Activated T-helper 2 cell treated with anti-CD3 and anti-CD28 coated beads, Interferon-gamma antibody, Interleukin-2, Interleukin-4, amounts not matched to agents 10 μg/mL and 5 μg/mL and 100 μg/mL, durations not matched to agents 14 hours and 24 hours and 36 hours (primary cell): ENCODE results near the gene NUDT1. TPM values are rescaled to one million over a fixed set of nuclear protein-coding genes. Genes with fewer than 3 reads are reported as not detected.

Source experiments
- DNase-seq: peaks from one replicate; pipeline ENCODE4 v3.0.0; 2021; ENCODE audit warnings: low spot score
- H3K27ac Mint-ChIP-seq: one replicate; pipeline ENCODE4 v1.8.0; 2021; ENCODE audit warnings: mixed read lengths
- H3K27me3 Mint-ChIP-seq: one replicate; pipeline ENCODE4 v1.8.0; 2021; ENCODE audit warnings: low read depth, mixed read lengths
- H3K36me3 Mint-ChIP-seq: one replicate; pipeline ENCODE4 v1.8.0; 2021; ENCODE audit warnings: low read depth, mixed read lengths
- H3K4me1 Mint-ChIP-seq: one replicate; pipeline ENCODE4 v1.8.0; 2021; ENCODE audit warnings: low read depth, mixed read lengths
- H3K4me3 Mint-ChIP-seq: one replicate; pipeline ENCODE4 v1.8.0; 2021; ENCODE audit warnings: low read depth, mild to moderate bottlenecking, moderate library complexity, mixed read lengths
- H3K9me3 Mint-ChIP-seq: one replicate; pipeline ENCODE4 v1.8.0; 2021; ENCODE audit warnings: mixed read lengths
- intact Hi-C: fragments of 100-400 bp; cut with micrococcal nuclease; formaldehyde crosslinking; loops from one replicate; pipeline ENCODE4 v1.15.1; 2023
- total RNA-seq: library from RNA; stranded (reverse); gene quantifications from 2 replicates; pipeline ENCODE4 v1.2.3, GENCODE V29; 2022

The NUDT1 gene
- total RNA-seq, 1 donor from 2014 or later, result 69.3 TPM

DNA sequence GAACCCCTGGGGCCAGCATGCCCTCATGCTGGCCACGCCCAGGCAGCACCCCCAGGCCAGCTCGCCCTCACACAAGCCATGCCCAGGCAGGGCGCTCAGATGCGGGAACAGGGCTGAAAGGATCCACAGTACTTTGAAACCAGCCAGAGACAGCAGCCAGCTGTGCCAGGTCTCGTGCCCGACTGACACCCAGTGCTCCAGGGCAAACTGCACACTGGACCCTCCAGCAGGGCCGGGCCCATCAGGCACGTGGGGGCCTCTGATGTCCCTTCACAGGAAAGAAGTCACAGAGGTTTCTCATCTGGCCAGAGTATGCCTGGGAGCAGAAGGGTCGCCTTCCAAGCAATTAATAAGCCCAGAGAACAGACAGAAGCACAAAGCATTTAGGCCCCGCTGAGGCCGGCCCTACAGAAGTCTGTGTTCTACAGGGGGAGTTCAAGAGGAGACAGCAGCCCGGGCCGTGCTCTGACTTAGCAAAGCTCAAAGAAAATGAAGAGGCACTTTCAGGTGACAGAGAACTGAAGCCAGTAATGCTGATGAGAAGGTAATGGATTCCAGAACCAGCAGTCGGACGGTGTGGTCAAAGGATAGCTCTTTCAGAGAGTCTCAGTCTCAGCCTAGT is 30.7 kb upstream of the NUDT1 start:
- no peaks in the 10 kb centered on the region for H3K9me3 Mint-ChIP-seq
- no peak for DNase-seq
- peaks cover 47% of the 10 kb centered on the region for H3K36me3 Mint-ChIP-seq
- H3K4me3 Mint-ChIP-seq, result no peak overlapping the region
- peaks cover 3% of the 10 kb centered on the region for H3K4me1 Mint-ChIP-seq
- no peak overlapping the region for H3K27ac Mint-ChIP-seq
- no peaks in the 10 kb centered on the region for H3K27me3 Mint-ChIP-seq
- intact Hi-C loops, result no loop called here

DNA sequence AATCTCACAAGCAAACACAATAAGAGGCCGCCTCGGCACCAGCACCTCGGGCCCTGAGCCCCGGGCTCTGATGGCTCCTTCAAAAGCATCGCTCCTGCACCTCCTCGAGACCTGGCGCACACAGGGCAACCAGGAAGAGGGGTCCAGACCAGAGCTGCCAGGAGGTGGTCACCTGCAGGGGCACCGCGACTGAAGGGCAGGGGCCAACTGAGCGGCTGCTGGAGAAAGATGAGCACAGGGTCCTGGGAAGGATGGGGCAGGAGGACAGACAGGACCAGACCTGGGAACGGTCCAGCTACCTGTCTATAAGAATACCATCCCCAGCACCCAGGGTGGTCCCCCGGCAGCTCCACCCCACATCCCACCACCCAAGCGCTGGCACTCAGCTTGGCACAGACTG is 30.1 kb upstream of the NUDT1 start:
- Mint-ChIP-seq H3K4me1 (peaks cover 3% of the 10 kb centered on the region), H3K36me3 (peaks cover 49% of the 10 kb centered on the region)
- intact Hi-C loops, result no loop called here

DNA sequence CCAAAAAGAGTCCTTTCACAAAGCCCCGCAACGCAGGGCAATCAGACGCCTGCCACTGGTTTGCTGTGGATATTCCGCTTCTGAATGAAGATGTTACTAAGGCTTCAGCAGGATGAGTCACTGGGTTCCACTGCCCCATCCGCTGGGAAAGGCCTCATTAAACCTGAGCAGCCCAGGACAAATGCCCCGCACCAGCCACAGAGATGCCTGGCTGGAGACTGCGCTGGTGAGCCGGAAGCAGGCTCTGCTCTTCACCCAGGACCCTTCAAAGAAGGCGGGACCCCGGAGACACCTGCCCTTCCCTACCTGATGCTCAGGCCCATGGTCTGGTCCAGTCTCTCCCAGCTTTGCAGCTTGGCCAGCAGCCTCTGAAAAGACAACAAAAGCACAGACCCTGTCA is 29.1 kb upstream of the NUDT1 start:
- no peak for DNase-seq
- Mint-ChIP-seq H3K27me3 (no peaks in the 10 kb centered on the region), H3K4me1 (peaks cover 3% of the 10 kb centered on the region), H3K27ac (no peak overlapping the region), H3K4me3 (no peak overlapping the region), H3K36me3 (peaks cover 48% of the 10 kb centered on the region), H3K9me3 (no peaks in the 10 kb centered on the region)
- intact Hi-C loops, result no loop called here

More for the DNA sequence above, 30.1 kb upstream of the NUDT1 start:
- no peak for DNase-seq
- no peak overlapping the region for H3K4me3 Mint-ChIP-seq
- H3K27me3 Mint-ChIP-seq, result no peaks in the 10 kb centered on the region
- H3K9me3 Mint-ChIP-seq, result no peaks in the 10 kb centered on the region
- no peak overlapping the region for H3K27ac Mint-ChIP-seq

DNA sequence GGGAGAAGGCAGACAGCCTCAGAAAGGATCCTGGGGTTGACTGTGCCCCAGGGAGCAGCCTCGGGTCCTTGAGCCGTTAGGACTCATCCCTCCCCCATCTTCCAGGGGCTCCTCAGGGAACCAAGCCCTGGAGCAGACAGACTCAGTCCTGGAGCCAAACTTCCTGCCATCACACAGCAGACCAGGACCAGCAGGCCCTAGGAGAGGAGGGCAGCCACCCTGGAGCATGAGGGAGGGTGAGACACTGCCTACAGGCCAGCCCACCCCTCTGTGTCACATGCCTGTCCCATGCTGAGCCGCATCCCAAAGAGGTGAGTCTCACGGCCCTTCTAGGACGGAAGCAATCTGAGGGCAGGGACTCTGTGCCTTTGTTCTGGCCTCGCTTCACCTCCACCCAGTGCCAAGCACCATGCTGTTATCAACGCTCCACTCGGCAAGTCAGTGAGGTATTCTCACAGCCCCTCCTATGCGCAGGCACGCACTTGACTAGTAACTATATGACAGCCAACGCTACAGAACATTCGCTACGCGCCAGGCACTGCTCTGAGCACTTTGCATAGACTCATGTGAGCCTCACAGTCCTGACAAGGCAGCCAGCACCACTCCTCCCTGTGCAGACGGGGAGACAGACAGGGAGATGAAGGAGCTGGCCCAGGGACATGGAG is 28.3 kb upstream of the NUDT1 start:
- Mint-ChIP-seq H3K4me1 (peaks cover 3% of the 10 kb centered on the region), H3K4me3 (no peak overlapping the region), H3K9me3 (no peaks in the 10 kb centered on the region), H3K27me3 (no peaks in the 10 kb centered on the region), H3K27ac (peak overlapping the region; percentile 67), H3K36me3 (peaks cover 46% of the 10 kb centered on the region)
- no peak for DNase-seq
- intact Hi-C loops, result no loop called here

DNA sequence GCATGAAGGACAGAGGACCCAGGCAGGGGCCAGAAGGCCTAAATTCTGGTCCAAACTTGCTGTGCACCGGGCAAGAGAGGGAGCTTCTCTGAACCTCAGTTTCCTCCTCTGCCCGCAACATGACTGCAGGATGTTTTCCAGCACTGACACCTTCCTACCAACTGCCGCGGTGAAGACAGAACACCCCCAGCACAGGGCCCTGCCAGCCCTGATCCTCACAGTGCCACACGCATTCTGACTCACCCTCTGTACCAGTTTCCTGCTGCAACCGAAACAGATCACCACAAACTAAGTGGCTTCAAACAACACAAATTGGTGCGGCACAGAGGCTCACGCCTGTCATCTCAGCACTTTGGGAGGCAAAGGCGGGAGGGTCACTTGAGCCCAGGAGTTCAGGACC is 27.4 kb upstream of the NUDT1 start:
- Mint-ChIP-seq H3K27ac (no peak overlapping the region), H3K27me3 (no peaks in the 10 kb centered on the region), H3K36me3 (peaks cover 46% of the 10 kb centered on the region), H3K4me1 (peaks cover 3% of the 10 kb centered on the region), H3K4me3 (no peak overlapping the region), H3K9me3 (no peaks in the 10 kb centered on the region)
- intact Hi-C loops, result no loop called here
- DNase-seq, result no peak

DNA sequence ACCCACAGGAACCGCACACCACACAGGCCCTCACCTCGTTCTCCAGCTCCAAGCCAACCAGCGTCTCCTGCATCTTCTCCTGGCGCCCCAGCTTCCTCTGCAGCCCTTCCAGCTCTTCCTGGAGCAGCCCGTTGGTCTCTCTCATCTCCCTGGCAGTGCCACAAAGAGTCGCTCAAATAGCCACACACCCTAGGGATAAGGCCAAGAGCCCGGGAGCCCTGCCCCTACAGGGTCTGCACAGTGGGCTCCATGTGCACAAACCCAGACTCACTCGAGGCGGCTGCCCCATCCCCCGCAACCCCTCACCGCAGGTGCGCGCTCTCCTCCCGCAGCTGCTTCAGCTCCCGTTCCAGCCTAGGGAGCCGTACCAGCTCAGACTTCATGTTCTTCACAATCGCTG is 26.2 kb upstream of the NUDT1 start:
- no peak for DNase-seq
- no peaks in the 10 kb centered on the region for H3K27me3 Mint-ChIP-seq
- intact Hi-C loops, result no loop called here
- H3K9me3 Mint-ChIP-seq, result no peaks in the 10 kb centered on the region
- peaks cover 3% of the 10 kb centered on the region for H3K4me1 Mint-ChIP-seq
- H3K27ac Mint-ChIP-seq, result no peak overlapping the region
- H3K36me3 Mint-ChIP-seq, result peaks cover 46% of the 10 kb centered on the region
- H3K4me3 Mint-ChIP-seq, result no peak overlapping the region

DNA sequence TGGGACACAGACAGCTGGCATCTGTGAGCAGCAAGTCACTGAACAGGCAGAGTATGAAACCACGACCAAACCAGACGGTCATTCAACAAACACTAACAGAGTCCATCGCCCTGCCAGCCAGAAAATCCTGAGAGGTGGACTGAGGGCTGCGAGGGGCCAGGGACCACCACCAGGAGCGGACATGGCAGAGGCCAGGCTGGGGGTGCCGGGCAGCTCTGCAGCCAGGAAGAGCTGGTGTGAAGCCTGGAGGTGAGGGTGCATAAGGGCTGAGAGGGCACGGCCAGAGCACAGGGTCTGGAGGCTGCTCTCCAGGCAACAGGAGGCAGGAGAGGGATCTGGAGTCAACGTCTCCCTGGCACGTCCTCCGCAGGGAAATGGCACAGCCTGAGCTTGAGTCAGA is 24.8 kb upstream of the NUDT1 start:
- Mint-ChIP-seq H3K27me3 (no peaks in the 10 kb centered on the region), H3K36me3 (peaks cover 52% of the 10 kb centered on the region), H3K4me3 (no peak overlapping the region), H3K27ac (no peak overlapping the region), H3K4me1 (peaks cover 3% of the 10 kb centered on the region), H3K9me3 (no peaks in the 10 kb centered on the region)
- no peak for DNase-seq
- intact Hi-C loops, result no loop called here

DNA sequence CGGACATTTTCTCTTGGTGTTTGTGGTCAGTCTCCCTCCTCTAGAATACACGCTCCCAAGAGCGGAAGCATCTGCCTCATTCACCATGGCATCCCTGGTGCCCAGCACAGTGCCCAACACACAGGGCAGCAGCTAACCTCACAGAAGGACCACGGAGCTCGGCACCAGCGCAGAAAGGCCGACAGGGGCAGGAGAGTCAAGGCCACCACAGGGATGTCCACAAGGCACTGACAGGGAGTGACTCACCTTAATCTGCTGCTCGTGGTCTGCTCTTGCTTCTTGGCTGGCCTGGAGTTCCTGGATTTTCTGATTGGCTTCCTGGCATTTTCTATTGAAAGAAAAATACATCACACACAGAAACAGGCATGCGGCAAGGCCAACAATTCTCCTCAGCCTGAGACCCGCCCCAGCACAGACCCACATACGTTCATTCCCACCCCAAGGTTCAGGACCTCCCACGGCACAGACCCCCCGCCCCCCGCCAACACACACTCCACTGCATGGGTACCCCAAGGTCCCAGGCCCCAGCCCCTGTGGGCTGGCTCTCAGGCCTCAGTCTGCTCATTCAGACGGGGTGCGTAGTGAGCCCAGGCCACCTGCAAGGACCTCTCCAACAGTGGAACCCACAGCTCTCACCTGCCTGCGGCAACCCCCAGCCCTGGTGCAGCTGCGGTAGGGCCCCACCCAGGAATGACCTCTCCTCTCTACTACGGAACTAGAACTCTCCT is 24.1 kb upstream of the NUDT1 start:
- Mint-ChIP-seq H3K4me1 (peaks cover 3% of the 10 kb centered on the region), H3K36me3 (peaks cover 53% of the 10 kb centered on the region), H3K4me3 (no peak overlapping the region), H3K27me3 (no peaks in the 10 kb centered on the region), H3K27ac (no peak overlapping the region), H3K9me3 (no peaks in the 10 kb centered on the region)
- DNase-seq, result no peak
- intact Hi-C loops, result no loop called here

DNA sequence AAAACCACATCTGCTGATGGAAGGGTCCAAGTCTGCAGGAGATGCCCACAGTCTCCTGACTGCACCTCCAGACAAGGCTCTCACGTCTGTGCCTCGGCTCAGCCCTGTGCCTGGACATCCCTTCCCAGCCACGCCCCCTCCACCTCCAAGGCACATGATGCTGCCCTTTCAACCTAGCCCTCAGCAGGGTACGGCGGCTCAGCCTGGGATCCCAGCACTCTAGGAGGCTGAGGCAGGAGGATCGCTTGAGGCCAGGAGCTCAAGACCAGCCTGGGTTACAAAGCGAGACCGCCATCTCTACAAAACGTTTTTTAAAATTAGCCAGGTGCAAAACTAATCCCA is 23.6 kb upstream of the NUDT1 start:
- H3K36me3 Mint-ChIP-seq, result peaks cover 47% of the 10 kb centered on the region
- no peak overlapping the region for H3K27ac Mint-ChIP-seq
- DNase-seq, result no peak
- H3K27me3 Mint-ChIP-seq, result no peaks in the 10 kb centered on the region
- no peak overlapping the region for H3K4me3 Mint-ChIP-seq
- no peaks in the 10 kb centered on the region for H3K9me3 Mint-ChIP-seq
- intact Hi-C loops, result no loop called here
- peaks cover 3% of the 10 kb centered on the region for H3K4me1 Mint-ChIP-seq

DNA sequence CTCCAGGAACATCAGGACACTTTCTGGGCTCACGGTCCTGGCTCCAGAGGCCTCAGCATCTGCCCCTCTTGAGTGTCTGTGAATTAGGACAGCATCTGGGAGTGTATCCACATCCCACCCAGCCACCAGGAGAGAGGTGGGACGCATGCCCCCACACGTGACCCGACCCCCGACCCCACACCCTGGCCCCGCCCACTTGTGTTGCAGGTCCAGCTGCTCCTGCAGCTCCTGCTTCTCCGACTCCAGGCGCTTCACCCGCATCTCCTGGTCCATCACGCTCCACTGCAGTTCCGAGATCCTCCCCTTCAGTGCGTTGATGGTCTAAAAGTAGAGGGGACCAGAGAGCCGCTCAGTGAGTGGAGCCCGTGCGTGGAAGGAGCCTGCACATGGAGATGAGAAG is 22.9 kb upstream of the NUDT1 start:
- Mint-ChIP-seq H3K9me3 (no peaks in the 10 kb centered on the region), H3K27ac (no peak overlapping the region), H3K27me3 (no peaks in the 10 kb centered on the region), H3K36me3 (peaks cover 43% of the 10 kb centered on the region), H3K4me1 (peaks cover 3% of the 10 kb centered on the region), H3K4me3 (no peak overlapping the region)
- no peak for DNase-seq
- intact Hi-C loops, result no loop called here

DNA sequence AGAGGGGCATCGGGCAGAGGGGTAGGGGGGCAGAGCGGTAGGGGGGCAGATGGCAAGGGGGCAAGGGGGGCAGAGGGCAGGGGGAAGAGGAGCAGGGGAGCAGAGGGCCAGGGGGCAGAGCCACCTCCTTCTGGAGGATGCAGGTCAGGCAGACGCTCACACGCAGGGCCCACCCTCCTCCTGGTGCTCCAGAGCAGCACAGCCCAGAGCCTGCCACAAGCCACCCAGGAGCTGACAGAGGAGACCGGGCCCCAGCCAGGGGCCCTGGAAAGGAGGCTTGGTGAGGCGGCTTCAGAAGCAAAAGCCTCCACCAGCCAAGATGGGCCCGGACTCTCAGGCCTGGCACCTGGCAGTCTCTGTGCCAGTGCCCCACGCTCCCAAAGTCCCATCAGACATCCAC is 22.4 kb upstream of the NUDT1 start:
- no peak for DNase-seq
- no peak overlapping the region for H3K4me3 Mint-ChIP-seq
- H3K4me1 Mint-ChIP-seq, result peaks cover 3% of the 10 kb centered on the region
- H3K27me3 Mint-ChIP-seq, result no peaks in the 10 kb centered on the region
- H3K27ac Mint-ChIP-seq, result no peak overlapping the region
- peaks cover 47% of the 10 kb centered on the region for H3K36me3 Mint-ChIP-seq
- H3K9me3 Mint-ChIP-seq, result no peaks in the 10 kb centered on the region
- intact Hi-C loops, result no loop called here

DNA sequence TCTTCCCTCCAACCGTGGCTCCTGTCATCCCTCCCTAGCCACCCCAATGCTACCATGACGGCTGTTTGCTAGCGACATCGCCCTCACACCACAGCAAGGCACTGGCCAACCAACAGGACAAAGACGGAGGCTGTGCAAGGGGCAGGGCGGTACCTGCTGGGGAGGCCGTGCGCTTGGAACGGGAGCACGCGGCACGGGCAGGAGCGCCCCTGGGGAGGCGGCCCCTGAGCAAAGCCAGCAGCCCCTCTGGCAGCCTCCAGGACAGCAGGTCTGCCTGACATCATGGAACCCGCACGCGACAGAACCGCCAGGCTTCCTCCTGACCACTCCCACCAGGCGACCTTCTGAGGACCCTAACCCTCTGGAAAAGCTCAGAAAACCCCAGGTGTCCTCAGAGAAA is 22.0 kb upstream of the NUDT1 start:
- no peak overlapping the region for H3K27ac Mint-ChIP-seq
- no peaks in the 10 kb centered on the region for H3K9me3 Mint-ChIP-seq
- H3K4me1 Mint-ChIP-seq, result peaks cover 2% of the 10 kb centered on the region
- peaks cover 47% of the 10 kb centered on the region for H3K36me3 Mint-ChIP-seq
- DNase-seq, result no peak
- no peaks in the 10 kb centered on the region for H3K27me3 Mint-ChIP-seq
- H3K4me3 Mint-ChIP-seq, result no peak overlapping the region
- intact Hi-C loops, result no loop called here

DNA sequence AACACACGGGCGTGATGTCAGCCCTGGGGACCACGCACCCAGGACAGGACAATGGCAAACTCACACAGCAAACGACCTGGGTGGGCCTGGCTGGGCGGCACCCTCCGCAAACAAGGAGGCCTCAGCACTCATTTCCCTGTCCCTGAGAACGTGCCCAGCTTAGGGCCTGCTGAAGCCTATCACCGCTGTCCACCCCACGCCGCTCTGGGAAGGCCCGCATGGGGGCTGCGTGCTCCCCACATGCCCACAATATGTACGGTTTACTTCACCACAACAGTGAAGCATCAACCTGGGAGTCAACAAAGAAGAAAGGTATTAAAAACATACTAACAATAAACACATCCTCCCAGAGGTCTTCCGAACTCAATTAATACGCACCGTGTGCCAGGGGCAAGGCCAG is 21.5 kb upstream of the NUDT1 start:
- Mint-ChIP-seq H3K27ac (no peak overlapping the region), H3K9me3 (no peaks in the 10 kb centered on the region)
- intact Hi-C loops, result no loop called here

More for the DNA sequence above, 21.5 kb upstream of the NUDT1 start:
- no peaks in the 10 kb centered on the region for H3K27me3 Mint-ChIP-seq
- no peak for DNase-seq
- H3K4me1 Mint-ChIP-seq, result peaks cover under 1% of the 10 kb centered on the region
- H3K4me3 Mint-ChIP-seq, result no peak overlapping the region
- peaks cover 47% of the 10 kb centered on the region for H3K36me3 Mint-ChIP-seq
